HG03159 (cell line): Measurements from ENCODE around the gene FKBP14.

Experiments used
- ATAC-seq: cut with Tn5 transposase; IDR thresholded peaks from one replicate; pipeline ENCODE4 v1.9.1; 2021; ENCODE audit warnings: mild to moderate bottlenecking, moderate library complexity; ENCODE audit not compliant: unreplicated experiment

FKBP14 gene

GRCh38 chr7:29993140-29993539 is 33.4 kb downstream of the FKBP14 start:
- ATAC-seq = no peak

DNA sequence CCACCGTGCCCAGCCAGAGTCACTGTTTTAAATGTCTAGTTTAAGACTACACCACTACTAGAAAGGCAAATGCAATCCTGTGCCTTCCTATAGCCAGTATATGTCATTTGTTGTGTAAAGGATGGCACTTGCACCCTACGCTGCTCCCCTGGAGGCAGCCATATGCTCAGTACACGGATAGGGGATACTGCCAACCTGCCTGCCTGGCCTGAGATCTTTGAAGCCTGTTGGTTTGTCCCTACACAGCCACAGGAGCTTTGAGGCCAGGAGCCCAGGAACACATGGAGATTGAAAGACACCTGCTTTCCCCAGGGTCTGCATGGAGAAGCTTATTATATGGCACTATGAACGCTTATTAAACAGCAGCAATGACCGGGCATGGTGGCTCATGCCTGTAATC is 34.6 kb downstream of the FKBP14 start:
- ATAC-seq = no peak

GRCh38 chr7:29990931-29991330 is 35.6 kb downstream of the FKBP14 start:
- no peak for ATAC-seq

- peak; percentile 31 for ATAC-seq
Observed at GRCh38 chr7:29989257-29989995, 37.1 kb downstream of the FKBP14 start, which contains the start of gene SCRN1. Gene SCRN1 (minus strand): TSS chr7:29989801. CDS start chr7:29969067, 20,734 bp downstream.

DNA sequence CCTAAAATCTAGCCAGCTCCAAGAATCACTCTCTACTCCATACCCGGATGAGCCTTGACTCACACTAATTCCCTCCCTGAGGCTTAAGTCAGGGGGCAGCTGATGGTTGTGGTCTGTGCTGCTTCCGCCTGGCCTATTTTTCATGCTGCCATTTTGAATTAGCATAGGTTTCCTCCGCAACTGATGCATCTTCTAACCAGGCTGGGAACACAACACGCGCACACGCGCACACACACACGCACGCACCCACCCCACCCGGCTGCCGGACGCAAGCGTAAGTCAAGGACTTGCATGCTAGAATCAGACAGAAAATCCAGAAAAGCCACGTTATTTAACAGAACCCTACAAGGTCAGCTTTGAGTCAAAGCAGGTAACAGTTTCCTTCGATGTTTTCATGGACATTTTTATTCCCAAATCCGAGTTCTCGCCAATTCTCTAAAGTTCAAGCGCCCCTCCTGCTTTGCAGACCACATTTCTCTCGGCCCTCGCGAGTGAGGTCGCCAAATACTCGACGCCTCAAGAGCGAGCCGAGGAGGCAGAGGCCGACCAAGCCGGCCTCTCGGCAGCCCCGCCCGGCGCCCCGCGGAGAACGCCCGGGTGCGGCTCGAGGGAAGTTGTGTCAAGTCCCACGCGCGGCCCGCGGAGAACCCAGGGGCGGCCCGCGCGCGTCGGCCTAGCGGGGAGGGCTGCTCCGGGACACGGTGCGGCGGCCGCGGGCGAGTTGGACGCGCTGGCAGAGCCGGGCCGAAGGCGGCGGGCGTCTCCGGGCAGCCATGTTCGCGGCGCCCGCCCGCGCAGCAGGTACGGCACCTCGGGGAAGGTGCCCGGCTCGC is 37.9 kb downstream of the FKBP14 start:
- ATAC-seq = peak; percentile 35

GRCh38 chr7:29987811-29988317 is 38.6 kb downstream of the FKBP14 start:
- no peak for ATAC-seq

- no peak for ATAC-seq
Observed at GRCh38 chr7:29987083-29987482, 39.4 kb downstream of the FKBP14 start.

GRCh38 chr7:29980151-29980550 is 46.4 kb downstream of the FKBP14 start:
- ATAC-seq = no peak

GRCh38 chr7:29977886-29978651 is 48.4 kb downstream of the FKBP14 start:
- ATAC-seq = no peak

DNA sequence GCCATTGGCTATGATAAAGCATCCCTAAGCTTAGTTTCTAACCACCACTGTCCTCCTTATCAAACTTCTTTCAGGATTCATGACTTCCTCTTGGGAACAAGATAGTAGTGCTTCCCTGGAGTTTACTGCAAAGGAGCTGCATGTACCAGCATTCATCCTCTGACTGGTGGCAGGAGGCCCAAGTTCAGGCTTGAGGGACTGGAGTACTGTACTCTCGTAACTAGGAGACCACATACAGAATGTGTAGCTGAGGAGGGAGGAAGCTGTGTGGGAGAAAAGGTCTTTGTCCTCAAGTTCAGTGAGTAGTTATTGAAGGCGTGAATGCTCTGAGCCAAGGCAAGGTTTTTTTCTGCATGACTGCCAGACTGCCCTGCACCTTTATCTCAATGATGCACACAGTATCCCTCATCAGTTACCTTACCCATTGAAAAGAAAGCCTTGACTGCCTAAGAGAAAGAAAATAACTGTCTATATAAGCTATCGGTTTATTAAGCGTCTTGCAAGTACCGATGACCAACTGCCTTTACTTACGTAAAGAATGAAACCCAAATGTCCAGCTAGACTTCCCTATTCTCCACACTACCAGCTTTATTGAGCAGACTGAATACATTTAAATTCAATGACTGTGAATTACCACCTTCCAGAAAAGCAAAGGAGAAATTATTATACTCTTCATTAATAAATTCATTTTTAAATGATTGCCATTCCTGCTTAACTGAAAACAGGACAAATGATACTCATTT is 49.7 kb downstream of the FKBP14 start:
- ATAC-seq = no peak

GRCh38 chr7:29976266-29976665 is 50.2 kb downstream of the FKBP14 start:
- no peak for ATAC-seq

DNA sequence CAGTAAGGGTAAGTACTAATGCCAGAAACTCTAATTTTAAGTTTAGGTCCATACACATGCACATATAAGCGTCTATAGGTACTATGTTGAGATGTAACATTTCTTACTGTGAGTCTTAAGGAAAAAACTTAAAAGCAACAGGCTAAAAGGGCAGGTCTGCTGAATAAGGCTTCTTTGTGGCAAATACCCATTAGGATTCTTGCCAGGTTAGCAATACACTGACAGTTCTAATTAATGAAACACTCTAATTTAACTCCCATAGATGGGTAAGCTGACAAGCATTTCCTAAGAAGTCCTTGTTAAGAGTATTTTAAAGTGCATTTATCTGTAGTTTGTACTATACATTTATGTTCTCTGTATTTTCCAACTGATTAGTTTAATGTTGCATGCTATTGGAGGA is 50.9 kb downstream of the FKBP14 start:
- ATAC-seq = no peak

GRCh38 chr7:29974286-29974685 is 52.2 kb downstream of the FKBP14 start:
- no peak for ATAC-seq

- ATAC-seq = no peak
Observed at GRCh38 chr7:29972315-29972669, 54.2 kb downstream of the FKBP14 start.

DNA sequence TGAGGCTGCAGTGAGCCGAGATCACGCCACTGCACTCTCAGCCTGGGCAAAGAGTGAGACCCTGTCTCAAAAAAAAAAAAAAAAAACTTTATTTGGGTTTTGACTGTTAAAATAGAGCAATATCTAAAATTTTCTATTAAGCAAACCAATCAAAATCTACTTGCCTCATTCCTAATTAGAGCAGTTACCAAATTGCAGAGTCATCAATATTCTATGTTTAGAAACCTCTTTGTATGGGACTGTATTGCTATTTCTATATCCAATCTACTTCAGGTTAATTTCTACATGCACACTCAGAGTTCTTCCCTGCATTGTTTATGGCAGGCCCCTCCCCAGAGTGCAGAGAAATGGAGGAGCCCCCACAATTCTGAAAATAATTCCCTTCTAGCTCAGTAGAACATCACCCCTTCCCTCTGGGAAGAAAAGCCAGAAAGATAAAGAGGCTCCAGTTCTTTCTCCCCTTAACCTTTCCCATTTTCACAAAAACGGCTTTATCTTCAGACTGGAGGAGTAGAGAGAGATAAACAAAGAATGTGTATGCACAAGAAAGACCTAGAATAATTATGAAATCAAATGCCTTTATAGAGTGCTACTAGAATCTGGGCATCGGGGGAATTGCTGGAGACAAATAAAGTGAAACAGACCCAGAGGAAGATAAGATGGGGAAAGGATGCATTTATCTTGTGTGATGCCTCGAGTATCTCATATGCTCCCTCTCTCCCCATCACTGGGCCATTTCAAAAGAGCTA is 54.8 kb downstream of the FKBP14 start:
- ATAC-seq = no peak

- ATAC-seq = no peak
Observed at GRCh38 chr7:29970158-29970557, 56.3 kb downstream of the FKBP14 start.

DNA sequence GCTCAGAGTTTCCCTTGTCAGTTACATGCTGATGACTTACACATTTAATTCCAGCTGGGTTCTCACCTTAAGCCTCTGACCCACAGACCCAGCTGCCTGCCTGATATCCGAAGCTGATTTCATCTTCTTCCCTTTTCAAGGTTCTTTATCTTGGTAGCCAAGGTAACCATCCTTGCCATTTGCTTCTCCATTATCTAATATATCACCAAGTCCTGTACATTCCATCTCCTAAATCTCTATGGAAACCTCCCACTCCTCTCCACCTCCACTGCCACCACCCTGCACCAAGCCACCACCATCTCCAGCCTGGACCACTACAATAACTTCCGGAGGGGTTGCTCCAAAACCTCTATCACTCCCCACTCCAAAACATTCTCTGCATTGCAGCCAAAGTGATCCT is 56.8 kb downstream of the FKBP14 start:
- ATAC-seq = no peak

GRCh38 chr7:29968683-29969395 is 57.7 kb downstream of the FKBP14 start:
- no peak for ATAC-seq

DNA sequence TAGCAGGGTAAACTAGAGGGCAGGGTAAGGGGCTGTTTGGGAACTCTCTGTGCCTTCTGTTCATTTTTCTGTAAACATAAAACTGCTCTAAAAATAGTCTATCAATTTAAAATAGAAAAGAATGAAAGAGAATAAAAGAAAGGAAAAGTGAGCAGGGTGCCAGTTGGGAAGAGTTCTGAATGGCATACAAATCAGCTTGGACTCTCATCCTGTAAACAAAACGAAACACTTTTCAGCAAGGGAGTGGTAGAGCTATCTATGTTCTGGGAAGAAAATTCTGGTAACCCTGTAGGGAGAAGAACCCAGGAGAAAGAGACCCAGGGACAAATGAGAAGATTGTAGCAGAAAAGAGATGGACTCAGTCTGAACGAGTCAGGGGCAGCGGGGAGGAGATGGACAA is 61.5 kb downstream of the FKBP14 start:
- ATAC-seq = no peak
